ENCODE results near the gene SBNO2. TPM values are rescaled to one million over a fixed set of nuclear protein-coding genes. Genes with fewer than 3 reads are reported as not detected.

The SBNO2 gene
- total and polyA plus RNA-seq, 10 donors: 16.2 to 230 (median 112) TPM

DNA sequence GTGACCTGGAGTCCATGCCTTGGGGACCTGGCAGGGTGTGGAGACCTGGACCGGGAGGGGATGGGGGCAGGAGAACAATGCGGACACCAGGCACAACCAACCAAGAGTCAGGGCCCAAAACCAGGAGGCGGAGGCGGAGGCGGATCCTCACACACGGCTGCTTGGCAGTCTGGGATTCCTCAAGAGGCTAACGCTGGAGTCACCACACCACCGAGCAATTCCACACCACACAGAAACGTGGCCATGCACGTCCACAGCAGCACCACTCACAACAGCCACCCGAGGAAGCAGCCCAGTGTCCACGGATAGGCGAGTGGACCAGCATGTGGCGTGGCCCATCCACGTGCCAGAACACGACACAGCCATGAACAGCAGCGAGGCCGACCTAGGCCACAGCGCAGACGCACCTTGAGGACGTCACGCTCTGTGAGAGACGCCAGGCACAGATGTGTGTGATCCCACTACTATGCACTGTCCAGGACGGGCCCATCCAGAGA, 17.7 kb downstream of the SBNO2 start:
- WGBS, 5 donors: 83 to 95% (median 87%) methylated on average over 8 to 24 of the region's 24 CpGs
- Histone ChIP-seq H3K27ac (peak overlapping the region; percentile 72 to 95 (median 91)), H3K4me3 (no peak overlapping the region), H3K4me1 (peaks cover 14 to 94% (median 65%) of the 10 kb centered on the region in 6 donors), H3K27me3 (replicated peaks in 1 of 7) (no peaks in the 10 kb centered on the region), H3K9me3 (no peaks in the 10 kb centered on the region), H3K36me3 (peaks cover 0 to 82% (median 29%) of the 10 kb centered on the region in 6 donors)
- TF ChIP-seq, protein P1, sequence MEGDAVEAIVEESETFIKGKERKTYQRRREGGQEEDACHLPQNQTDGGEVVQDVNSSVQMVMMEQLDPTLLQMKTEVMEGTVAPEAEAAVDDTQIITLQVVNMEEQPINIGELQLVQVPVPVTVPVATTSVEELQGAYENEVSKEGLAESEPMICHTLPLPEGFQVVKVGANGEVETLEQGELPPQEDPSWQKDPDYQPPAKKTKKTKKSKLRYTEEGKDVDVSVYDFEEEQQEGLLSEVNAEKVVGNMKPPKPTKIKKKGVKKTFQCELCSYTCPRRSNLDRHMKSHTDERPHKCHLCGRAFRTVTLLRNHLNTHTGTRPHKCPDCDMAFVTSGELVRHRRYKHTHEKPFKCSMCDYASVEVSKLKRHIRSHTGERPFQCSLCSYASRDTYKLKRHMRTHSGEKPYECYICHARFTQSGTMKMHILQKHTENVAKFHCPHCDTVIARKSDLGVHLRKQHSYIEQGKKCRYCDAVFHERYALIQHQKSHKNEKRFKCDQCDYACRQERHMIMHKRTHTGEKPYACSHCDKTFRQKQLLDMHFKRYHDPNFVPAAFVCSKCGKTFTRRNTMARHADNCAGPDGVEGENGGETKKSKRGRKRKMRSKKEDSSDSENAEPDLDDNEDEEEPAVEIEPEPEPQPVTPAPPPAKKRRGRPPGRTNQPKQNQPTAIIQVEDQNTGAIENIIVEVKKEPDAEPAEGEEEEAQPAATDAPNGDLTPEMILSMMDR (IDR thresholded peaks at IDR 0.05 in 8 of 11, conservative IDR thresholded peaks at IDR 0.05 in 3 of 11): no peak
- TF ChIP-seq POLR2AphosphoS5 (IDR thresholded peaks at IDR 0.05): peak in 1 of 3 donors; percentile 41
- intact Hi-C loops (cut with DNase I; ENCODE audit: low total_unique reads): no loop called here
- DNase-seq: no peak

DNA sequence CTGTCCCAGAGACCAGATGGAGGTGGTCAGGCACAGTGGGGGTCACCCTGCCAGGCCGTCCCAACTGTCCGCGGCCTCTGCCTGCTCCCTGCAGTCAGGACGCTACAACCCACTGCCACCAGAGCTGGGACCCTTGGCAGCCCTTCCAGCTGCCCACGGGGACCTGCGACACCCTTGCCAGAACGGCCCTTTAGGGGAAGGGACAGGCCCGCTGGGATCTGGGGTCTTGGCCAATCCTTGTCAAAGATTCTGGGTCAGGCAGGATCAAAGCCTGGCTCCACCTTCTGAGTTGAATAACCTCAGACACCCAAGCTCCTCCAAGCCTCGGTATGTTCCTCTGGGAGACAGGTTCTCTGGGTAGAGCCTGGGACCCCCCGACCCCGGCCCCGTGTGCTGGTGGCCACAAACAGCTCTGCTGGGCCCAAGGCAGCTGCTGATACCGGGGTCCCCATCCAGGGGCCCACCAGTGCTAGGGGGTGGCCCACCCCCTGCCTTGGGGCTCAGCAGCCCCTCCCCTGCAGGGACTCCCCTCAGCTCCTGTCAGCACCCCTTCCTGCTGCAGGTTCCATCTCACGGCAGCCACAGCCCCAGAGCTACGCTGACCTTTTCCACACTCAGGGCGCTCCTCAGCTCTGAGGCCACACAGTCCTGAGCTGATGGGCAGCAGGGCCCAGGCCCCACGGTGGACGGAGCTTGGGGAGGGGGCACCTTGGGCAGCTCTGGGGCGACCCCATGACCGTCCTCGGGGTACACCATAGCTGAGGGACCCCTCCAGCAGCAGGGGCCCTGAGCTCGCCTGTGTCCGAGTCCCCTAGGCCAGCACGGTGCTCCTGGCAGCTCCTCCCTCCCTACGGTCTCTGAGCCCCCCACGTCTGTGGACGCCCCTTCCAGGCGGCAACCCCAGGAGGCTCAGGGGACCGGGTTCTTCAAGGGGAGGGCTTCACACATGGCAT, 18.4 kb downstream of the SBNO2 start:
- peak; percentile 74 for DNase-seq
- H3K4me1 ChIP-seq: peaks cover 14 to 97% (median 71%) of the 10 kb centered on the region in 6 donors
- intact Hi-C loops (cut with DNase I; ENCODE audit: low total_unique reads): no loop called here

DNA sequence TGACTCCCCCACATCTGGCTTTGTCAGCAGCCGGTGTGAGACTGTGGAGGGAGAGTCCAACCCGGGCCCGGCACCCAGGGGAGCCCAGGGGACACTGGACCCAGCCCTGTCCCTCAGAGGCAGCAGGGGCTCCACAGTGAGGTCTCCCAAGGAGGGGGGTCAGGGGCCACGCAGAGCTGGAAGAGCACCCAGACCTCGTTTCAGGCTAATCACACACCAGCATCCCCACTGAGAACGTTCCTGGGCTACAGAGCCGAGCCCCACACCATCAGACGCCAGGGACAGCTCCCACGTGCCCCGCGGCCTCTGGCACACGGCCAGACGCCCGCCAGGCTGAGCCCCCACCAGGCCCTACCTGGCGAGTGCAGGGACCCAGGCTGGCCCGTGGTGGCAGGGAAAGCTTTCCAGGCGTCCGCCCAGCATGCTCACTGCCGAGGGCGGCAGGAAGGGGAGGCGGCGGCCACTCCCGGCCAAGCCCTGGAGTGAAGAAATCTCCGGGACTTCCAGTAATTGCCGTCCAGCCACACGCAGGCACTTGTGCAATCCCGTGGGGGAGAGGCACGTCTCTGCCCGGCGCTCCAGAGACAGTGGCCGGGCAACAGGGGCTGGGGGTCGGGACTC, 19.2 kb downstream of the SBNO2 start:
- H3K4me3 ChIP-seq: peak overlapping the region in 7 of 8 donors; percentile 19 to 62 (median 37)
- H3K4me1 ChIP-seq: peaks cover 14 to 97% (median 74%) of the 10 kb centered on the region in 6 donors
- WGBS, 5 donors: 22 to 61% (median 36%) methylated on average over 7 to 32 of the region's 32 CpGs

More for the DNA sequence above, 18.4 kb downstream of the SBNO2 start:
- H3K9me3 ChIP-seq: no peaks in the 10 kb centered on the region
- 68 to 88% (median 78%) methylated on average over 11 to 29 of the region's 29 CpGs for WGBS, 5 donors
- H3K4me3 ChIP-seq: peak overlapping the region in 4 of 8 donors; percentile 37 to 62 (median 43)
- peaks cover 0 to 87% (median 33%) of the 10 kb centered on the region in 6 donors for H3K36me3 ChIP-seq
- TF ChIP-seq, protein P1 (IDR thresholded peaks at IDR 0.05 in 8 of 11, conservative IDR thresholded peaks at IDR 0.05 in 3 of 11): peak in 2 of 11 experiments; percentile 0 to 8
- no peak for TF ChIP-seq POLR2A (IDR thresholded peaks at IDR 0.05)
- TF ChIP-seq POLR2AphosphoS5 (IDR thresholded peaks at IDR 0.05): no peak
- no peaks in the 10 kb centered on the region for H3K27me3 ChIP-seq (replicated peaks in 1 of 7)
- peak overlapping the region; percentile 72 to 95 (median 91) for H3K27ac ChIP-seq

More for the DNA sequence above, 19.2 kb downstream of the SBNO2 start:
- TF ChIP-seq, protein P1 (IDR thresholded peaks at IDR 0.05 in 8 of 11, conservative IDR thresholded peaks at IDR 0.05 in 3 of 11): peak in 2 of 11 experiments; percentile 21 to 23
- TF ChIP-seq POLR2AphosphoS5 (IDR thresholded peaks at IDR 0.05) (peak; percentile 90 to 97 (median 91)), POLR2A (IDR thresholded peaks at IDR 0.05) (no peak)
- H3K27me3 ChIP-seq (replicated peaks in 1 of 7): no peaks in the 10 kb centered on the region
- peak; percentile 95 for DNase-seq
- intact Hi-C loops (cut with DNase I; ENCODE audit: low total_unique reads): no loop called here
- peaks cover 0 to 87% (median 38%) of the 10 kb centered on the region in 6 donors for H3K36me3 ChIP-seq
- peak overlapping the region; percentile 72 to 95 (median 91) for H3K27ac ChIP-seq
- H3K9me3 ChIP-seq: no peaks in the 10 kb centered on the region

Data from spleen (tissue), 11 donors.